GM12873 (cell line): ENCODE results near the gene RARS1.

ENCODE experiments used
- CTCF ChIP-seq: IDR thresholded peaks from 2 replicates; pipeline ENCODE4 v1.5.1; 2012; ENCODE audit warnings: low read depth, mild to moderate bottlenecking, moderate library complexity, low read length, control low read depth; ENCODE audit not compliant: insufficient read depth; ENCODE audit errors: missing control alignments

Gene RARS1

GRCh38 chr5:168557389-168557788 is 71.1 kb downstream of the RARS1 start:
- no peak for TF ChIP-seq CTCF

GRCh38 chr5:168562279-168562678 is 76.0 kb downstream of the RARS1 start:
- TF ChIP-seq CTCF: no peak

GRCh38 chr5:168563959-168564358 is 77.7 kb downstream of the RARS1 start:
- TF ChIP-seq CTCF: no peak

GRCh38 chr5:168568738-168569137 is 82.5 kb downstream of the RARS1 start:
- TF ChIP-seq CTCF: no peak
